ELF-1 (cell line): ENCODE measurements around the gene C6orf118.

Experiments
- DNase-seq: peaks from one replicate; pipeline ENCODE4 v3.0.0-alpha.2; 2016; ENCODE audit warnings: low read depth, low spot score

Gene C6orf118

DNA sequence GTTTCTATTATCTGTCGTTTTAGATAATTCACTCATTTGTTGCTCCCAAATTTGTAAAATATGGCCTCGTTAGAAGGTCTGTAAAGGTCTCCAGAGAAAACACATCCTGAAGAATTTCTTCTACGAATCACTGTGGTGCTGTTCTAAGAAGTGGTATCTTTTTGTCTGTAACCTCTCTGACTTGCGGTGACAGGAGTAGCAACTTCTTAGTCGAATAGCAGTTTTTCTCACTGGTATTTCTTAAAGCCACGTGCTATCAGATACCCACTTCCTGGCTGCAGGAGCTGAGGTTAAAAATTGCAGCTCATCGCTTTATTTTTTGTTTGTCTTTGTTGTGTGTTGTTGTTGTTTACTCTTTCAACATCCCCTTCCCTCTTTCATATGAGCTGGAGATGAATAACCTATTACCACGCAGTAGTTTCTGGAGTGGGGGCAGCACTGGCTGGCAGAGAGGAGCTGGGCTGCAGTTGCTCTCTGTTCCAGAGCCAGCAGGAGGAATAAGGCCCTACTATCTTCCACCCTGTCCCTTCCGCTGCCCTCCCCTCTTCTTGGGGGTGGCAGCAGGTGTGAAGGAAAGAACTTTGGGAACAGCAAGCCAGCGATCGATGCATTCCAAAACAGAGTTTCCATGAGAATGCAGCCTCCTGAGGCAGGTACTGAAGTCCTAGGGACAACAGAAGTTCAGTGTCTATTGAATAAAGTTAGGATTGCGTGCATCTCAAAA lies 64.7 kb downstream of the C6orf118 start:
- DNase-seq = no peak

DNA sequence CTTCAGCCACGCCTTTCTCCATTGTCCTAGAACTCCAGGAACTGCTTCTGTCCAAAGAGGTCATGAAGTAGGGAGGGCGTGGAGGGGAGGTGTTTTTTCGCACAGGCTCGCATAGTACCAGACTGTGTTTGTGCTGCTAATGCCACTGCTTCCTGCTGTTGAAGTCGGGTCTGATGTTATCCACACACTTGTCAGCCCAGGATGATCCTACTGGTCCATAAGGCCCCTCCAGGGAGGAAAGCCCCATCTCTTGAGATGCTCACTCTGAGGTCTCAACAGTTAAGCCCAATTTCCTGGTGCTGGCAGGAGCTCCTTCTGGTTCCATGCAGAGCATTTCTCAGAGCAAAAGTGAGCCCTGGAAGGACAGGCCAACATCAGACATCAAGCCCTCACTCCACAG lies 65.6 kb downstream of the C6orf118 start:
- DNase-seq = no peak

DNA sequence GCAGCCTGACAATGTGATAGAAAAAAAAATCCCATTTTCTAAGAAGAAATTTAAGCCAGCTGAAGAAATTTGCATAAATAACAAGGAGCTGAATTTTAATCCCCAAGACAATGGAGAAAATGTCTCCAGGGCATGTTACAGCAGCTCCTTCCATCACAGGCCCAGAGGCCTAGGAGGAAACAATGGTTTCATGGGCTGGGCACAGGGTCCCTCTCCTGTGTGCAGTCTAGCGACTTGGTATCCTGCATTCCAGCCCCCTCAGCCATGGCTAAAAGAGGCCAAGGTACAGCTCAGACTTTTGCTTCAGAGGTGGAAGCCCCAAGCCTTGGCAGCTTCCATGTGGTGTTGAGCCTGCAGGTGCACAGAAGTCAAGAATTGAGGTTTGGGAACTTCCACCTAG lies 73.1 kb downstream of the C6orf118 start:
- DNase-seq = no peak

DNA sequence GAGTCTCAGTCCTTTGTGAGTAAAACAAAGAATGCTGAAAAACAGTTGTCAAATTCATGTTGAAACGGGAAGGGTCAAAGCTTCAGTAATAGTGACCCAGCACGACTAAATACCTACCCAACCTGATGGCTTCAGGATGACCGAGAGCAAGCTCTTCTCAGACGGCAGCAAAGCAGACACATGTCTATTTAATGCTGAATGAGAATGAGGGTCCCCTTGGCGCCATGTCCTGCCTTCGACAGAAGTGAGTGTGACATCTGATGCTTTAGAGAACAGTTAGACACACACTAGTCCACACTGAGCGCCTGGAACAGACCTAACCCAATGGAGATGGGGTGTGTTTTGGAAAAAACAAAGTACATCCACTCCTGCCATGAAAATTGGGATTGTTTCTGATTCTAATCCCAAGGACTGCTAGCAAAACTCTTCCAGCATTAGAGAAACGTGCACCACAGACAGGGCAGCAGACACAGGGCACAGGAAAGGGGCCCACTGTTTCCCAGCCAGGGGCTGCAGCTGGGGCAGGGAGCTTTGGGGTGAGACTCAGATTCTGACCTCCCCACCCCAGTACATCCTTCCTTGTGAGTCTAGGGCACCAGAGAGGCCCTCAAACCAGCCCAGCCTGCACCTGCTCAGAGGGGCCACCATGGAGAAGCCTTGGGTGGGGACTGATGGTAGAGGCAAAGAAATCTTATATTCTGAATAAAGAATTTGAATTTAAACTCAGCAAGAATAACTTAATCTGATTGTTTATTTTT lies 76.5 kb downstream of the C6orf118 start:
- no peak for DNase-seq

DNA sequence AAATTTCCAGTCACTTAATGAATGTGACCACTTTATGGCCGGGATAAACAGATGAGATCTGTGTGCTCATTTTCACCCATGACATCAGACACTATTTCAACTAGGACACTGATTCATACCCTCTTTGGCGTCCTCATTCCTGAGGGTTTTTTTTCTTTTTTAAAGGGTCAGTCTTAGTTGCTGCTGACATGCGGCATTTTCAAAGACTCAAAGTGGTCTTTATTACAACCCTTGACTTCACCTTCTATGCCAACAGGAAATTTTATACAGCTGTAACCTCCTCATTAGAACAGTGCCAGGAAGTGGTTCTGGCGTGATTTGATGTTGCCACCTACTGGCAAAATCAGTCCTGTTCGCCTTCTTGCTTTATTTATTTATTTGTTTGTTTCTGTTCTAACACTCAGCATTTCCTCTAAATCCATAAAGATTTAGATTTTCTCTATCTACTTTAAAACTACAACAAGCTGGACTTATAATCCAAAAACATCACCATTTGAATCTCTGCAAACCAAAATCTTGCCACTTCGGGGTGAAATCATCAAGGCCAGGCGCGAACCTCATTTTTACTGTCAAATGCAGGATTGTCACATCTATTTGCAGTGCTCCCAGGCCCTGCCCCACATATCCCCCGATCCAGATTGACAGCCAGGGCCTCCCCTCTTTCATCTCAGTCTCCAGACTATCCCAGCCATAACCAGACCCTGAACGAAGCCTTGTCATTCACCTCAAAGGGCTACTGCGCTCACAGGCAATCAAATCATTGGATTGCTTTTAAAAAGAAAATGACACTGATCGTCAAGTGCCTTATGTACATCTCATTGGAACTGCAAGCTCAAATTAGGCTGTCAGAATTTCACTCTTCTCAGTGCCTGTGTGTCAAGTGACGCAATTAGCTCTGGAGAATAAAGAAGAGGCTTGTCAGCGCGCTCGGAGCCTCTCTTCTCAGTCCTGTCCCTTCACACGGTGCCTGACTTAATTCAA lies 77.5 kb downstream of the C6orf118 start:
- DNase-seq = peak; percentile 3

DNA sequence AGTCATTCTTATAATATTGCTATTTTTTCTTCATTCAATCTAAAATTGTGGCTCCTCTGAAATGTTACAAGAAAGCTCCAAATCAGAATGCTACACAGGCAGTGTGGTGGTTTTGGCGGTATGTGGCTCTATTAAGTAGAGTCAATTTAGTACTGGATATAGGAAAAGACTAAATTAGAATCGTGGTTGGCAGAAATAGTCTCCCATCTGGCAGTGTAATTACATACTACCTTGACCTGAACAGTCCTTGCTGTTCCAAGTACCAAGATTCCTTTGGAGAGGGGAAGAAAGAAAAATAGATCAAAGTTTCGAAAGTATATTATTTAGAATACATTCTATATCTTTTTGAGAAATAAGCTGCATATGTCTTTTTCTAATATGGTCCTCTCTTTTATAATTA lies 78.2 kb downstream of the C6orf118 start:
- no peak for DNase-seq
